ENCODE results near the gene SUSD6.

- TF ChIP-seq, protein P1, sequence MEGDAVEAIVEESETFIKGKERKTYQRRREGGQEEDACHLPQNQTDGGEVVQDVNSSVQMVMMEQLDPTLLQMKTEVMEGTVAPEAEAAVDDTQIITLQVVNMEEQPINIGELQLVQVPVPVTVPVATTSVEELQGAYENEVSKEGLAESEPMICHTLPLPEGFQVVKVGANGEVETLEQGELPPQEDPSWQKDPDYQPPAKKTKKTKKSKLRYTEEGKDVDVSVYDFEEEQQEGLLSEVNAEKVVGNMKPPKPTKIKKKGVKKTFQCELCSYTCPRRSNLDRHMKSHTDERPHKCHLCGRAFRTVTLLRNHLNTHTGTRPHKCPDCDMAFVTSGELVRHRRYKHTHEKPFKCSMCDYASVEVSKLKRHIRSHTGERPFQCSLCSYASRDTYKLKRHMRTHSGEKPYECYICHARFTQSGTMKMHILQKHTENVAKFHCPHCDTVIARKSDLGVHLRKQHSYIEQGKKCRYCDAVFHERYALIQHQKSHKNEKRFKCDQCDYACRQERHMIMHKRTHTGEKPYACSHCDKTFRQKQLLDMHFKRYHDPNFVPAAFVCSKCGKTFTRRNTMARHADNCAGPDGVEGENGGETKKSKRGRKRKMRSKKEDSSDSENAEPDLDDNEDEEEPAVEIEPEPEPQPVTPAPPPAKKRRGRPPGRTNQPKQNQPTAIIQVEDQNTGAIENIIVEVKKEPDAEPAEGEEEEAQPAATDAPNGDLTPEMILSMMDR (conservative IDR thresholded peaks at IDR 0.05) = peak; percentile 99
- TF ChIP-seq ZFX (IDR thresholded peaks at IDR 0.05) = no peak
Measured at GRCh38 chr14:69726761-69727511, 115.5 kb downstream of the SUSD6 start.
